Activated T-helper 17 cell treated with anti-CD3 and anti-CD28 coated beads, Interleukin-2, amount 50 U/mL, for 72 hours (primary cell): ENCODE data around the gene CCDC148. TPM values are rescaled to one million over a fixed set of nuclear protein-coding genes. Genes with fewer than 3 reads are reported as not detected.
A peak's percentile ranks its signal among the peaks of the same experiment; 100 is the strongest.
"Not testable (repeated sequence)": the region's sequence is repeated elsewhere in the genome, so short reads cannot be mapped to it uniquely, and the experiment has no call there.

Source experiments
- ATAC-seq: fragments of 150-1000 bp; cut with Tn5 transposase; replicated peaks from 2 replicates; pipeline ENCODE4 v1.10.0; 2021; ENCODE audit warnings: mild to moderate bottlenecking, moderate library complexity
- H3K27ac Mint-ChIP-seq: one replicate; pipeline ENCODE4 v1.8.0; 2022; ENCODE audit warnings: mixed read lengths
- H3K27me3 Mint-ChIP-seq: one replicate; pipeline ENCODE4 v1.8.0; 2022; ENCODE audit warnings: mixed read lengths
- H3K36me3 Mint-ChIP-seq: one replicate; pipeline ENCODE4 v1.8.0; 2022; ENCODE audit warnings: low read depth, mild to moderate bottlenecking, mixed read lengths
- H3K4me1 Mint-ChIP-seq: one replicate; pipeline ENCODE4 v1.8.0; 2022; ENCODE audit warnings: mixed read lengths
- H3K4me3 Mint-ChIP-seq: one replicate; pipeline ENCODE4 v1.8.0; 2022; ENCODE audit warnings: mild to moderate bottlenecking, mixed read lengths
- H3K9me3 Mint-ChIP-seq: one replicate; pipeline ENCODE4 v1.8.0; 2022; ENCODE audit warnings: mixed read lengths
- total RNA-seq, 2 donors: library from RNA; stranded (reverse); gene quantifications; one replicate each; pipeline ENCODE4 v1.2.3, GENCODE V29; 2022

The CCDC148 gene
- total RNA-seq, 2 donors from 2014 or later: 0.82 to 0.93 TPM

- Mint-ChIP-seq H3K4me3 (no peak overlapping the region), H3K36me3 (no peaks in the 10 kb centered on the region), H3K4me1 (peaks cover 22% of the 10 kb centered on the region), H3K9me3 (no peaks in the 10 kb centered on the region), H3K27me3 (no peaks in the 10 kb centered on the region), H3K27ac (no peak overlapping the region)
- ATAC-seq: no peak
Measured at GRCh38 chr2:158489366-158490112, 33.0 kb upstream of the CCDC148 start.

- Mint-ChIP-seq H3K4me1 (peaks cover 25% of the 10 kb centered on the region), H3K27ac (no peak overlapping the region), H3K27me3 (no peaks in the 10 kb centered on the region), H3K9me3 (no peaks in the 10 kb centered on the region), H3K36me3 (no peaks in the 10 kb centered on the region), H3K4me3 (no peak overlapping the region)
- ATAC-seq: no peak
Measured at GRCh38 chr2:158488442-158489216, 32.1 kb upstream of the CCDC148 start.

- H3K4me1 Mint-ChIP-seq: peaks cover 29% of the 10 kb centered on the region
- no peak for ATAC-seq
- H3K27me3 Mint-ChIP-seq: no peaks in the 10 kb centered on the region
- no peaks in the 10 kb centered on the region for H3K9me3 Mint-ChIP-seq
- H3K36me3 Mint-ChIP-seq: no peaks in the 10 kb centered on the region
- H3K27ac Mint-ChIP-seq: no peak overlapping the region
- no peak overlapping the region for H3K4me3 Mint-ChIP-seq
Measured at GRCh38 chr2:158487419-158487818, 30.9 kb upstream of the CCDC148 start.

- Mint-ChIP-seq H3K36me3 (no peaks in the 10 kb centered on the region), H3K4me3 (no peak overlapping the region), H3K27me3 (no peaks in the 10 kb centered on the region), H3K27ac (no peak overlapping the region), H3K9me3 (no peaks in the 10 kb centered on the region), H3K4me1 (peaks cover 32% of the 10 kb centered on the region)
- peak; percentile 65 for ATAC-seq
Measured at GRCh38 chr2:158486970-158487325, 30.4 kb upstream of the CCDC148 start.

GRCh38 chr2:158486150-158486969, 29.8 kb upstream of the CCDC148 start:
- Mint-ChIP-seq H3K27ac (no peak overlapping the region), H3K9me3 (no peaks in the 10 kb centered on the region), H3K27me3 (no peaks in the 10 kb centered on the region), H3K4me1 (peaks cover 32% of the 10 kb centered on the region), H3K4me3 (no peak overlapping the region), H3K36me3 (no peaks in the 10 kb centered on the region)
- ATAC-seq: peak; percentile 51

- no peaks in the 10 kb centered on the region for H3K36me3 Mint-ChIP-seq
- peaks cover 32% of the 10 kb centered on the region for H3K4me1 Mint-ChIP-seq
- H3K27ac Mint-ChIP-seq: no peak overlapping the region
- no peaks in the 10 kb centered on the region for H3K27me3 Mint-ChIP-seq
- H3K4me3 Mint-ChIP-seq: no peak overlapping the region
- H3K9me3 Mint-ChIP-seq: no peaks in the 10 kb centered on the region
- peak; percentile 82 for ATAC-seq
Measured at GRCh38 chr2:158484892-158485556, 28.5 kb upstream of the CCDC148 start.

- Mint-ChIP-seq H3K9me3 (no peaks in the 10 kb centered on the region), H3K4me3 (no peak overlapping the region), H3K36me3 (no peaks in the 10 kb centered on the region), H3K27me3 (no peaks in the 10 kb centered on the region), H3K4me1 (peaks cover 32% of the 10 kb centered on the region), H3K27ac (no peak overlapping the region)
- ATAC-seq: no peak
Measured at GRCh38 chr2:158482594-158482993, 26.0 kb upstream of the CCDC148 start.

GRCh38 chr2:158481116-158481515, 24.6 kb upstream of the CCDC148 start:
- no peak overlapping the region for H3K4me3 Mint-ChIP-seq
- H3K27me3 Mint-ChIP-seq: no peaks in the 10 kb centered on the region
- H3K27ac Mint-ChIP-seq: no peak overlapping the region
- peaks cover 30% of the 10 kb centered on the region for H3K4me1 Mint-ChIP-seq
- no peaks in the 10 kb centered on the region for H3K36me3 Mint-ChIP-seq
- no peak for ATAC-seq
- H3K9me3 Mint-ChIP-seq: no peaks in the 10 kb centered on the region

GRCh38 chr2:158478816-158479215, 22.3 kb upstream of the CCDC148 start:
- Mint-ChIP-seq H3K4me1 (peaks cover 22% of the 10 kb centered on the region), H3K36me3 (no peaks in the 10 kb centered on the region), H3K27ac (no peak overlapping the region), H3K4me3 (no peak overlapping the region), H3K9me3 (no peaks in the 10 kb centered on the region), H3K27me3 (no peaks in the 10 kb centered on the region)
- ATAC-seq: no peak

- no peak for ATAC-seq
- peaks cover 19% of the 10 kb centered on the region for H3K4me1 Mint-ChIP-seq
- H3K9me3 Mint-ChIP-seq: no peaks in the 10 kb centered on the region
- H3K4me3 Mint-ChIP-seq: no peak overlapping the region
- no peaks in the 10 kb centered on the region for H3K27me3 Mint-ChIP-seq
- H3K27ac Mint-ChIP-seq: no peak overlapping the region
- no peaks in the 10 kb centered on the region for H3K36me3 Mint-ChIP-seq
Measured at GRCh38 chr2:158478237-158478636, 21.7 kb upstream of the CCDC148 start.

- no peaks in the 10 kb centered on the region for H3K36me3 Mint-ChIP-seq
- no peaks in the 10 kb centered on the region for H3K9me3 Mint-ChIP-seq
- peaks cover 16% of the 10 kb centered on the region for H3K4me1 Mint-ChIP-seq
- peak overlapping the region; percentile 52 for H3K4me3 Mint-ChIP-seq
- H3K27ac Mint-ChIP-seq: peak overlapping the region; percentile 86
- no peaks in the 10 kb centered on the region for H3K27me3 Mint-ChIP-seq
- no peak for ATAC-seq
Measured at GRCh38 chr2:158477202-158477601, 20.6 kb upstream of the CCDC148 start.

- not testable (repeated sequence) for ATAC-seq, H3K27ac Mint-ChIP-seq
- H3K4me1 Mint-ChIP-seq: peaks cover 15% of the 10 kb centered on the region
Measured at GRCh38 chr2:158474526-158475011, 18.0 kb upstream of the CCDC148 start.

GRCh38 chr2:158473719-158474392, 17.3 kb upstream of the CCDC148 start:
- H3K4me3 Mint-ChIP-seq: no peak overlapping the region
- no peak overlapping the region for H3K27ac Mint-ChIP-seq
- peaks cover 15% of the 10 kb centered on the region for H3K4me1 Mint-ChIP-seq
- ATAC-seq: no peak
- peaks cover 9% of the 10 kb centered on the region for H3K36me3 Mint-ChIP-seq
- no peaks in the 10 kb centered on the region for H3K9me3 Mint-ChIP-seq
- H3K27me3 Mint-ChIP-seq: no peaks in the 10 kb centered on the region

More at GRCh38 chr2:158474526-158475011, 18.0 kb upstream of the CCDC148 start:
- not testable (repeated sequence) for H3K36me3 Mint-ChIP-seq, H3K27me3 Mint-ChIP-seq, H3K9me3 Mint-ChIP-seq, H3K4me3 Mint-ChIP-seq
